AG08396 (cell line): ENCODE measurements around the gene DAPK1.
"Not testable (repeated sequence)": the region's sequence is repeated elsewhere in the genome, so short reads cannot be mapped to it uniquely, and the experiment has no call there.

Source experiments
- DNase-seq: peaks from one replicate; pipeline ENCODE4 v3.0.0; 2012; ENCODE audit warnings: low spot score, mixed read lengths

Gene DAPK1

DNA sequence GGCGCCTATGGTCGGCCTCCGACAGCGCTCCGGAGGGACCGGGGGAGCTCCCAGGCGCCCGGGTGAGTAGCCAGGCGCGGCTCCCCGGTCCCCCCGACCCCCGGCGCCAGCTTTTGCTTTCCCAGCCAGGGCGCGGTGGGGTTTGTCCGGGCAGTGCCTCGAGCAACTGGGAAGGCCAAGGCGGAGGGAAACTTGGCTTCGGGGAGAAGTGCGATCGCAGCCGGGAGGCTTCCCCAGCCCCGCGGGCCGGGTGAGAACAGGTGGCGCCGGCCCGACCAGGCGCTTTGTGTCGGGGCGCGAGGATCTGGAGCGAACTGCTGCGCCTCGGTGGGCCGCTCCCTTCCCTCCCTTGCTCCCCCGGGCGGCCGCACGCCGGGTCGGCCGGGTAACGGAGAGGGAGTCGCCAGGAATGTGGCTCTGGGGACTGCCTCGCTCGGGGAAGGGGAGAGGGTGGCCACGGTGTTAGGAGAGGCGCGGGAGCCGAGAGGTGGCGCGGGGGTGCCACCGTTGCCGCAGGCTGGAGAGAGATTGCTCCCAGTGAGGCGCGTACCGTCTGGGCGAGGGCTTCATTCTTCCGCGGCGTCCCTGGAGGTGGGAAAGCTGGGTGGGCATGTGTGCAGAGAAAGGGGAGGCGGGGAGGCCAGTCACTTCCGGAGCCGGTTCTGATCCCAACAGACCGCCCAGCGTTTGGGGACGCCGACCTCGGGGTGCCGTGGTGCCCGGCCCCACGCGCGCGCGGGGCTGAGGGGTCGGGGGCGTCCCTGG, 561 bp downstream of the DAPK1 start:
- peak; percentile 39 for DNase-seq

DNA sequence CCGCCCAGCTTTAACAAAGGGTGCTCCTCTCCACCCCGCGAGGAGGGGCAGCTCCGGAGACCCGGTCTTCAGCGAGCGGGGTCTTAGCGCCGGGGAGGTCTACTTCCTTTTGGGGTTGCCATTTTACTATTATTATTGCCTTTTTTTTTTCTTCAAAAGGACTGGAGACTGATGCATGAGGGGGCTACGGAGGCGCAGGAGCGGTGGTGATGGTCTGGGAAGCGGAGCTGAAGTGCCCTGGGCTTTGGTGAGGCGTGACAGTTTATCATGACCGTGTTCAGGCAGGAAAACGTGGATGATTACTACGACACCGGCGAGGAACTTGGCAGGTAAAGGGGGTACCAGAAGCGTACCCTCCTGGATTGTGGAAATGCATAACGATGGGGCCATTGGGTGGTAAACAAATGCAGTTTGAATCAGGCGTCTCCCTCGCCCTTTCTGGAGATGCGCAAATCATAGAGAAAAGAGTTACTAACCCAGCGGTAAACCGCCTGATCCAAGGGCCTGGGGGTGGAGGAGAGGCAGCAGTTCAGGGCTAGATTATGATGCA, 1.2 kb downstream of the DAPK1 start:
- DNase-seq, result no peak

DNA sequence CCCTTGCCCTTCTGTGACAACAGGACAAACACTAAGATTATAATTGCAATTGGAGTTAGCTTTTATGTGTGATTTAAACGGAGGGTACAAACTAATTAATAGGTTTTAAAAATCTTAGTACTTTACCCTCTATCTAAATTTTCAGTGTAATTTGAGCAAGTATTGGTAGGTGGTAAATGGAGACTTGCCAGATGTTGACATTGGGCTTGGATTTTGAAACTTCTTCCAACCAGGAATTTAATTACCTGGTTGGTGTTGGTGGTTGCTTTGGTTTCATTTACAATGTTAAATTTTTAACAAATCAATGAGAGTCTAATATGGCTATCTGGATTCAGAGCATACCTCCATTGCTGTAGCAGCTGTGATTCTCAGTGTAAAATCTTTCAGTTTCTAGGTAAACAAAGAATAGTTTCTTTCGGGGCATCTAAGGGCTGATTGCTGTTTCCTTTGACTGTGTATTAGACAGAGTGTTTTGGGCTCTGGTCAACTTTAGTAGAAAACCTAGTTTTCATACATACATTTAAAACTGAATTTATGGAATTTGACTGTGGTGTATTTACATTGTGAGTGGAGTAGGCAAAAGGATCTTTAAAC, 1.9 kb downstream of the DAPK1 start:
- DNase-seq, result no peak

DNA sequence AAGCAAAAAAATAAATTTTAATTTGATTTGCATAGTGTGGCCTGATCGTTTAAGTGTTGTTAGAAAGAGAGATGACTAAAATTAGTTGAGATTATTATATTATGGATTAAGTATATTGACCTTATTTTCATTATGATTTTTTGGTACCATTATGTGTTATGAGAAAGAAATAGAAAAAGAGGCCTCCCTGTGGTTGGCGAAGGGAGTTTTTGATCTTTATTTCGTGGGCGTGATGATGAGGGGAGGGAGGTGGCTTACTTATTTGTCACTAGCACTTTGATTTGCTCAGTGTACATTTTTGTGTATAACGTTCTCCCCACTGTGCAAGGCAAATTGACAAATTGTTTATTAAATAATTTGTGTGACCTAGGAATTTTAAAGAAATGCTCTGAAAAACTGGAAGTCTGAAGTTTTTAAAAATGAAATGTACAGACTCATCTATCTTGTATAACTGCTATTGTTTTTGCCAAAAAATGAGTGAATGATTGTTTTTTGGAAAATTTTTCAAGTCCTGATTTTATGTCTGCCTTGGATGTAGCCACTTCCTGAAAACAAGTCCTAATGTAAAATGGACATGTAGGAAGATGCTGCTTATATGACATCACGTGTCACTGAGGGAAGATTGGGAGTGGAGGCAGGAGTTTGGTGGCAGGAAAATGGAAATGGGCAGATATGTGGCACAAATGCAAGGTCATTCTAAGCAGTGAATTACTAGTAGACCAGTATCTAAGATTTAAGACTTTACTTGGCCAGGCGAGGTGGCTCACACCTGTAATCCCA, 3.0 kb downstream of the DAPK1 start:
- DNase-seq, result no peak

DNA sequence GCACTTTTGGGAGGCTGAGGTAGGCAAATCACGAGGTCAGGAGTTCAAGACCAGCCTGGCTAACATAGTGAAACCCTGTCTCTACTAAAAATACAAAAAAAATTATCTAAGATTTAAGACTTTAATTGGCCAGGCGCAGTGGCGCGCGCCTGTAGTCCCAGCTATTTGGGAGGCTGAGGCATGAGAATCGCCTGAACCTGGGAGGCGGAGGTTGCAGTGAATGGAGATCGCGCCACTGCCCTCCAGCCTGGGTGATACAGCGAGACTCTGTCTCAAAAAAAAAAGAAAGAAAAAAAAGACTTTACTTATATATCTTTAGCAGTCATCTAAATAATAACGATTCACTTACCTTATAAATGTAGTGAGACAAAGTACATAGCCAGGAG, 3.6 kb downstream of the DAPK1 start:
- DNase-seq, result not testable (repeated sequence)

- no peak for DNase-seq
These were observed 4.1 kb downstream of the DAPK1 start for GRCh38 chr9:87501806-87502205.

- no peak for DNase-seq
These were observed 4.9 kb downstream of the DAPK1 start for GRCh38 chr9:87502391-87503221.

- DNase-seq, result no peak
These were observed 5.8 kb downstream of the DAPK1 start for GRCh38 chr9:87503430-87503829.

GRCh38 chr9:87503927-87504326, 6.3 kb downstream of the DAPK1 start:
- DNase-seq, result no peak

DNA sequence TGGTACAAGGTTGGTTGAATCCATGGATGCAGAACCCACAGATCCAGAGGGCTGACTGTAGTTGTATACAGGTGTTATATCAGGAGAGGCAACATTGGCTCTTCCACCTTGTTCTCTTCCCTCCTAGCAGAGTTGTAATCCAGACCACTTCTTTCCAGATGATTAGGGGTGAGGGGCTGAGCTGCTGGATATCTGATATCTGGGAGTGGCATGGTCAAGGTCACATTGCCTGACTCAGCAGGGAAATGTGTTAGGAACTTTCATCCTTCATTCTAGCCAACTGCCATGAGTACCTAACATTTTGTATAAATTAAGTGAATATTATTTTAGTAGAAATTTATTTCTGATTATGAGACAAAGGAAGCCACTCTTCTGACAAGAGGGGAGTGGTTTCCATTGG, 7.3 kb downstream of the DAPK1 start:
- no peak for DNase-seq

GRCh38 chr9:87505869-87506678, 8.4 kb downstream of the DAPK1 start:
- DNase-seq, result no peak

GRCh38 chr9:87507576-87507975, 9.9 kb downstream of the DAPK1 start:
- no peak for DNase-seq

GRCh38 chr9:87510252-87510683, 12.6 kb downstream of the DAPK1 start:
- DNase-seq, result no peak

DNA sequence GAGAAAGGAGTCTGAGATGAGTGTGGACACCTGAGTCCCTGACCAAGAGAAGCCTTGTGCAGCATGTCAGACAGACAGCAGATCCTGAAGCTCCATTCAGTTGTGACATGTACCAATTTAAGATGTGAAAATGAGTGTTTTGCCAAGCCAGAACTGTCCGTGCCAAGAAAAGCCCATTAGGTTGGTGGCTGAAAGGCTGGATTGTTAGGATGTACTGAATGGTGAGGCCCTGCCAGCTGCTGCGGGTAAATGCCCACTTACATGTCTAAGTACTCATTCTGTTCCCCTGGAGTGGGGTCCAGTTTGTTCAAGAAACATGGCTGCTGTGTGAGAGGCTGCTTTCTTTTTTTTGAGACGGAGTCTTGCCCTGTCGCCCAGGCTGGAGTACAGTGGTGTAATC, 14.6 kb downstream of the DAPK1 start:
- DNase-seq, result no peak

DNA sequence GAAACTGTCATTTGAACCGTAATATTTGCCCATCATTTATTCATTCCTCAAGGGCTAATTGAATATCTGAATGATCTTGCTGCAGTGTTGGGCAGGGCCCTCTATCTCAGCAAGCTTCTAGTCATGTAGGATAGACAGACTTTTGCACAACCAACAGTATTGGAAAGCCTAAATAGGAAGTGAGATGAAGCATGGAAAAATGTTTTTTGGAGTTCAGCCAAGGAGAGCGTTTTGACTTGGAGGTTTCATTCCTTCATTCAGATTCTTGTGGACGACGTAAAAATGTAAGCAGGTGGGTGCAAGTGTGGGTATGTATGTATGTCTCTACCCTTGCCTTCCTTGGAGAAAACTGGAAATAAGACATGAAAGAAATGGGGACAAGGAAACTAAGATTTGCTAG, 15.5 kb downstream of the DAPK1 start:
- DNase-seq, result no peak

DNA sequence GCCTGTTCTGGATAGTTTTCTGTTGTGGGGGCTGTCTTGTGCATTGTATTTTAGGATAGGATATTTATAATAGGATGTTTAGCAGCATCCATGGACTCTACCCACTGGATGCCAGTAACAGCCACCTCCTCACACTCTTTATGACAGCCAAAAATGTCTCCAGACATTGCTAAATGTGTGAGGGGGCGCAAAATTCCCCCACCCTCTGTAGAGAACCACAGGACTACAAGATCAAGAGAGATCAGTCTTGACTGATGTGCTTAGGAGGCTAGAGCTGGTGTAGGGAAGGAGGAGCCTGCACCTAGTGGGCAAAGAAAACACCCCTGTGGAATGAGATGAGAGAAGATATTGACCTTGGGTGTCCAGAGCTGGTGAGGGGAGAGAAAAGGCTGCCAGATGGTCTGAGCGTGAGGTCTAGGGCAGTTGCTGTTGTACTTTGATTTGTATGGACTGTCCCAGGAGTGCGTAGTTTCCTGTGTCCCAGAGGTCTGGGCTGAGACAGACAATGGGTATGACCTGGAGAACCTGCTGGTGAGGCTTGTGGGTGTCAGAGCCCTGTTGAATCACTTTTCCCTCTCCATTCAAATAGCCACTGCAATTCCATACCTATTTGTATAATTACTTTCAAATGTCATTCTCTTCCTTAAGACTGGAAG, 16.3 kb downstream of the DAPK1 start:
- DNase-seq, result no peak

DNA sequence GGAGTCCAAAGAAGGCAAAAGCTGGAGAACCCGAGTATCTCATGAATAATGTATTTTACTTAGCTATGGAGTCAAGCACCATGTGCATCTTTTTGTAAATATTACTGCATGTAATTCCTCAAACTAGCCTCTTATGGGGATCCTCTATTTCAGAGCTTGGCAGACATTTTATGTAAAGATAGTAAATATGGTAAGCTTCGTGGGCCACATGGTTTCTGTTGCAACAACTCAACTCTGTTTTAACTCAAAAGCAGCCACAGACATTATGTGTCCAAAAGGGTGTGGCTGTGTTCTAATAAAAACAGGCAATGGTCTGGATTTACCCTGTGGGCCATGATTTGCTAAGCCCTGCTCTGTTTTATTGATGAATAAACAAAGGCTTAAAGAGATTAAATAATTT, 17.3 kb downstream of the DAPK1 start:
- no peak for DNase-seq

GRCh38 chr9:87515588-87516221, 18.0 kb downstream of the DAPK1 start:
- no peak for DNase-seq

GRCh38 chr9:87516222-87516925, 18.7 kb downstream of the DAPK1 start:
- no peak for DNase-seq
